PFSK-1 (cell line): ENCODE results near the gene EPHA4.

Experiments
- FOXP2 ChIP-seq: optimal IDR thresholded peaks from 2 replicates; pipeline ENCODE3; 2011; ENCODE audit warnings: borderline replicate concordance, control low read depth, inconsistent platforms; ENCODE audit not compliant: insufficient read depth; ENCODE audit errors: extremely low read length, extremely low read depth
- POLR2AphosphoS5 ChIP-seq: IDR thresholded peaks from 2 replicates; pipeline ENCODE4 v1.6.1; 2012; ENCODE audit warnings: low read depth, mild to moderate bottlenecking, control low read depth, low read length, moderate library complexity
- REST ChIP-seq, 2 experiments: IDR thresholded peaks; 2 replicates each; pipeline versions ENCODE4 v1.6.1 to v1.8.0; 2011 to 2012; ENCODE audit warnings: low read depth in 2 of 2, low read length in 2 of 2, control low read depth in 1 of 2, inconsistent platforms in 1 of 2, mild to moderate bottlenecking in 1 of 2, moderate library complexity in 1 of 2; ENCODE audit not compliant: insufficient read depth in 1 of 2
- SIN3A ChIP-seq: IDR thresholded peaks from 2 replicates; pipeline ENCODE4 v1.6.1; 2012; ENCODE audit warnings: mild to moderate bottlenecking, low read length, moderate library complexity, borderline replicate concordance; ENCODE audit not compliant: insufficient read depth
- TAF1 ChIP-seq: IDR thresholded peaks from 2 replicates; pipeline ENCODE4 v1.6.1; 2012; ENCODE audit warnings: low read length, control low read depth, borderline replicate concordance; ENCODE audit not compliant: insufficient read depth

EPHA4 gene

DNA sequence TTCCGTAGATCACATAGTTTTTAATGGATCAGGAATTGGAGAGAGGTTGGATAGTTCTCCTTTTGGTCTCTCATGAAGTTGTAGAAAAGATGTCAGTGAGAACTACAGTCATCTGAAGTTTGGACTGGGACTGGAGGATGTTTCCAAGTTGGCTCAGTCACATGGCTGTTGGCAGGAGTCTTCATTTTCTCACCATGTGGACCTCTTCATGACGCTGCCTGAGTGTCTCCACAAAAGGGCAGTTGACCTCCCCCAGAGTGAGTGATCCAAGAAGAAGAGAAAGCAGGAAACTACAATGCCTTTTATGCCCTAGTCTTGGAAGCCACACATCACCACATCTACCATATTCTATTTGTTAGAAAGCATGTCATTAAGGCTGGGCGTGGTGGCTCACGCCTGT is 171.7 kb downstream of the EPHA4 start:
- TF ChIP-seq POLR2AphosphoS5 = no peak
- no peak for TF ChIP-seq SIN3A
- TF ChIP-seq FOXP2 = no peak
- TF ChIP-seq REST (IDR thresholded peaks at IDR 0.05; ENCODE audit: insufficient read depth in 1 of 2, low read depth in 2 of 2, low read length in 2 of 2) = no peak
- TF ChIP-seq TAF1 = no peak

GRCh38 chr2:221399183-221399582 is 172.9 kb downstream of the EPHA4 start:
- TF ChIP-seq POLR2AphosphoS5 (no peak), FOXP2 (no peak), SIN3A (no peak), REST (IDR thresholded peaks at IDR 0.05; ENCODE audit: insufficient read depth in 1 of 2, low read depth in 2 of 2, low read length in 2 of 2) (no peak), TAF1 (no peak)

GRCh38 chr2:221397187-221397586 is 174.9 kb downstream of the EPHA4 start:
- TF ChIP-seq TAF1 (no peak), POLR2AphosphoS5 (no peak), FOXP2 (no peak), SIN3A (no peak), REST (IDR thresholded peaks at IDR 0.05; ENCODE audit: insufficient read depth in 1 of 2, low read depth in 2 of 2, low read length in 2 of 2) (no peak)

DNA sequence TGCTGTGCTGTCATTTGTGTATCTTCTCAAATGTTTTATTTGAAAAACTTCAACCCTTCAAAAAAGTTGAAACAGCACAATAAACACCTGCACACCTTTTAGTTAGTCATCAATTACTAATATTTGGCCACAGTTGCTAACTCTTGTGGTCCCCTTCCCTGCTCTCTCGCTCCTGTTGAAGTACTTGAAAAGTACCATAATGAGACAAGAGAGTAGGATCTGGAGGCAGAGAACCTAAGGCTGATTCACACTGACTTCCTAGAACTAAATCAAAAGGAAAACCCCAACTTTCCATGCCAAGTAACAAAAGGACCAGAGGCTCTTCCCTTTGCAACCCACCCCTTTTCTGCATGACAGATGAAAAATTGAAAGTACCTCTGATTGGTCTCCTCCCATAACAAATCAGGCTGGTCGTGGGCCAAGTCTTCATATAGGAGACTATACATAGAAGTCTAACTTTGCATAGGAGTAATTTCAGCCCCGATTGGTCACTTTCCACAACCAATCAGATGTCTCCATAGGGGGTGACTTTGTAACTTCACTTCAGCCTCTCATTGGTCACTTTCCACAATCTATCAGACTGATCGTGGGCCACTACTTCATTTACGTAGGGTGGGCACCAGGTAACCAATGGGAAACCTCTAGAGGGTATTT is 179.7 kb downstream of the EPHA4 start:
- no peak for TF ChIP-seq REST (IDR thresholded peaks at IDR 0.05; ENCODE audit: insufficient read depth in 1 of 2, low read depth in 2 of 2, low read length in 2 of 2)
- TF ChIP-seq SIN3A = no peak
- no peak for TF ChIP-seq FOXP2
- TF ChIP-seq TAF1 = no peak
- no peak for TF ChIP-seq POLR2AphosphoS5
